ENCODE results near the gene CATSPER4.
A peak's percentile ranks its signal among the peaks of the same experiment; 100 is the strongest.

Gene CATSPER4

DNA sequence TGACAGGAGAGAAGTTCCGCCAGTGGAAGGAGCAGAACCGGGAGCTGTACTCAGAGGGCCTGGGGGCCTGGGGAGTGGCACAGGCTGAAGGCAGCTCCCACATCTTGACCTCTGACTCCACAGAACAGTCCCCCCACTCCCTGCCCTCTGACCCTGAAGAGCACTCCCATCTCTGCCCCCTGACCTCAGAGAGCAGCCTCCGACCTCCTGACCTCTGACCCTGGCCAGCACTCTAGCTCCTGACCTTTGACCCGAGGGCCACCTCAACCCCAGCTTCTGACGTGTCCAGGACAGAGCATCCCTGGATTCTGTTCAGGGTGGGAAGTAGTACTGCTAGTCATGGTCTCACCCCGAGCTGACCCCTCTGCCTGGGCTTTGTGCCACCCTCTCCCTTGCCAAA lies 1.1 kb upstream of the CATSPER4 start:
- H3K4me3 ChIP-seq (ENCODE audit: low read length, poor library complexity, severe bottlenecking) = no peak overlapping the region
- no peak overlapping the region for H3K4me2 ChIP-seq (ENCODE audit: low read depth, low read length, poor library complexity, severe bottlenecking)
- H4K20me1 ChIP-seq (ENCODE audit: insufficient read depth, low read length, poor library complexity, severe bottlenecking) = no peaks in the 10 kb centered on the region
- no peak for TF ChIP-seq CTCF (conservative IDR thresholded peaks at IDR 0.05; ENCODE audit: low read length)
- TF ChIP-seq EZH2phosphoT487 (IDR thresholded peaks at IDR 0.05; ENCODE audit: borderline replicate concordance) = no peak
- H3K9me3 ChIP-seq (ENCODE audit: insufficient read depth, low read depth, low read length) = no peaks in the 10 kb centered on the region
- peaks cover 12% of the 10 kb centered on the region for H3K4me1 ChIP-seq (ENCODE audit: insufficient read depth, low read length, poor library complexity, severe bottlenecking)
- H3K9me2 ChIP-seq (replicated peaks; ENCODE audit: low read depth, low read length) = no peaks in the 10 kb centered on the region
- no peaks in the 10 kb centered on the region for H3K79me2 ChIP-seq (ENCODE audit: insufficient read depth, low read length)
- H3K27me3 ChIP-seq (ENCODE audit: insufficient read depth, low read length, poor library complexity, severe bottlenecking) = no peaks in the 10 kb centered on the region
- no peaks in the 10 kb centered on the region for H3F3A ChIP-seq (ENCODE audit: low read depth)
- H3K9ac ChIP-seq (ENCODE audit: low read depth, low read length, poor library complexity, severe bottlenecking) = no peak overlapping the region
- H2AFZ ChIP-seq (ENCODE audit: low read length) = no peak overlapping the region
- no peaks in the 10 kb centered on the region for H3K36me3 ChIP-seq (ENCODE audit: insufficient read depth, low read length)

DNA sequence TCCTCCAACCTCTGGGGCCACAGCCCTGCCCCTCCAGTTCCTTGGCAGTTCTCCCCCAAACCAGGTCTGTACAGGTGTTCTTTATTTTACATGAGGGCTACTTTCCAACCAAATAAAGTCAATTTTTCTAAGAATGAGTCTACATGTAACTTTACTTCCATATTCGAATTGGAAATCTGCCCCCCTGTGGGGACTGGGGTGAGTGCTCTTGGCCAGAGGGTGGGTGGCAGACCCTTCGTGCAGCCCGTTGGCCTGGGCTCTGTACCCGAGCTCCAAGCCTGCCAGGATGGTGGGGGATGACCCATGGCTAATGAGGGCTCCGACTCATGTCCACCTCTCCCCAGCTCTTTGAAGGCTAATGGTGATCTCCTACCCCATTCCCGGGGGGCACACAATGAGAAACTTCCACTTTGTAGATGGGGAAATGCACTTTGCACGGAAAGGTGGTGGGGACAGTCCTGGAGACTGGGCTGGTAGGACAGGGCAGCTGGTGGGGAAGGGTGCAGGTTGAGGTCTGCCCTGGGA lies 589 bp upstream of the CATSPER4 start:
- Histone ChIP-seq H2AFZ (ENCODE audit: low read length) (no peak overlapping the region), H3K36me3 (ENCODE audit: insufficient read depth, low read length) (no peaks in the 10 kb centered on the region), H3K79me2 (ENCODE audit: insufficient read depth, low read length) (no peaks in the 10 kb centered on the region), H3K4me3 (ENCODE audit: low read length, poor library complexity, severe bottlenecking) (no peak overlapping the region), H3F3A (ENCODE audit: low read depth) (no peaks in the 10 kb centered on the region), H3K9me2 (replicated peaks; ENCODE audit: low read depth, low read length) (no peaks in the 10 kb centered on the region), H4K20me1 (ENCODE audit: insufficient read depth, low read length, poor library complexity, severe bottlenecking) (no peaks in the 10 kb centered on the region), H3K9me3 (ENCODE audit: insufficient read depth, low read depth, low read length) (no peaks in the 10 kb centered on the region), H3K9ac (ENCODE audit: low read depth, low read length, poor library complexity, severe bottlenecking) (no peak overlapping the region), H3K4me2 (ENCODE audit: low read depth, low read length, poor library complexity, severe bottlenecking) (no peak overlapping the region), H3K4me1 (ENCODE audit: insufficient read depth, low read length, poor library complexity, severe bottlenecking) (peaks cover 12% of the 10 kb centered on the region), H3K27me3 (ENCODE audit: insufficient read depth, low read length, poor library complexity, severe bottlenecking) (no peaks in the 10 kb centered on the region)
- peak; percentile 52 for TF ChIP-seq CTCF (conservative IDR thresholded peaks at IDR 0.05; ENCODE audit: low read length)
- TF ChIP-seq EZH2phosphoT487 (IDR thresholded peaks at IDR 0.05; ENCODE audit: borderline replicate concordance) = no peak

DNA sequence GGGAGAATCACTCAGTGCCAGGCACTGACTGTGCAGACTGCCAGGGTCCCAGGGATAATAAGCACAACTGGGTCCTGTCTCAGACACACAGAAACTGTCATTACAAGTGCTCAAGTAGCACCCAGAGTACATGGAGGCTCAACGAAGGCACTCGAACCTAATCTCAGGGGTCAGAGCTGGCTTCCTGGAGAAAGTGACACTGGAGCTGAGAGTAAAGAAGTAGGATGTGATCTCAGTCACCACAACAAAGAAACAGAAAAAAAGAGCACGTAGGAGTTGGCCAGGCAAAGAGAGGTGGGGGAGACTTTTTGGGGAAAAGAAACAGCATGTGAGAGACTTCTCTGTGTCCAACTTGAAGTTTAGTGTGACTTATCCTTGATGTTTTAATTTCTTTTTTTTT lies 1.3 kb downstream of the CATSPER4 start:
- no peaks in the 10 kb centered on the region for H3K27me3 ChIP-seq (ENCODE audit: insufficient read depth, low read length, poor library complexity, severe bottlenecking)
- TF ChIP-seq CTCF (conservative IDR thresholded peaks at IDR 0.05; ENCODE audit: low read length) = no peak
- TF ChIP-seq EZH2phosphoT487 (IDR thresholded peaks at IDR 0.05; ENCODE audit: borderline replicate concordance) = no peak
- H3K79me2 ChIP-seq (ENCODE audit: insufficient read depth, low read length) = no peaks in the 10 kb centered on the region
- peak overlapping the region; percentile 67 for H3K4me2 ChIP-seq (ENCODE audit: low read depth, low read length, poor library complexity, severe bottlenecking)
- H3K9ac ChIP-seq (ENCODE audit: low read depth, low read length, poor library complexity, severe bottlenecking) = peak overlapping the region; percentile 15
- no peaks in the 10 kb centered on the region for H3F3A ChIP-seq (ENCODE audit: low read depth)
- H4K20me1 ChIP-seq (ENCODE audit: insufficient read depth, low read length, poor library complexity, severe bottlenecking) = no peaks in the 10 kb centered on the region
- no peaks in the 10 kb centered on the region for H3K9me3 ChIP-seq (ENCODE audit: insufficient read depth, low read depth, low read length)
- H3K9me2 ChIP-seq (replicated peaks; ENCODE audit: low read depth, low read length) = no peaks in the 10 kb centered on the region
- H3K36me3 ChIP-seq (ENCODE audit: insufficient read depth, low read length) = no peaks in the 10 kb centered on the region
- H2AFZ ChIP-seq (ENCODE audit: low read length) = peak overlapping the region; percentile 79; the same call in 1 of the 2 replicates
- H3K4me3 ChIP-seq (ENCODE audit: low read length, poor library complexity, severe bottlenecking) = no peak overlapping the region
- H3K4me1 ChIP-seq (ENCODE audit: insufficient read depth, low read length, poor library complexity, severe bottlenecking) = peaks cover 12% of the 10 kb centered on the region

All from Loucy (cell line).